ENCODE data around the gene NRXN3.

The NRXN3 gene

DNA sequence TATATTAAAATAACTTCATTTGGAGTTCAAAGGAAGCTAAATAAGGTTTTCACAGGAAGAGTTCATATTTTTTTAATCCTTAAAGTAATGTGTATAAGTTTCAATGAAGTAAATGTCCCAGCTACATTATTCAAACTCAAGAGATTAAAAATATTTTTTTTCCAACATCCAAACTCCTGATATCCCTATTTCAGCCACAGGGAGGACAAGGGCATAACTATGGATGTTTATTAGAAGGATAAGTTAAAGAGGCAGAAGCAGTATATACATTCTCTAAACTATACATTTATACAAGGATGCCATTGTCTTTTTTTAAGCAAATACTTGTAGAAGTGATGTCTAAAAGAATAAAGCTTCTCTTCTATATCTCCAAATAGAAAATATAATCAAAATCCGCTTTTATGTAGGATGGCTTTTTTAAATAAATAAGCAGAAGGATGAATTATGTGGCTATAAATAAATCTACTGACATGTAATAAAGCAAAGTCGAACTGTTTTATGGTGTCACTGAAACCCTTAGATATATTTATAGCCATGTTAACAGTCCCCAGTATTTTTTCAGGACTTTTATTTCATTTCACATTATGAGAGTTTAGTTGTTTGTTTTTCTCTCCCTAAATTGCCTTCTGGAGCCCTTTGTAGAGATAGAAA, 1104.6 kb downstream of the NRXN3 start:
- peak; percentile 12 to 19 for DNase-seq

DNA sequence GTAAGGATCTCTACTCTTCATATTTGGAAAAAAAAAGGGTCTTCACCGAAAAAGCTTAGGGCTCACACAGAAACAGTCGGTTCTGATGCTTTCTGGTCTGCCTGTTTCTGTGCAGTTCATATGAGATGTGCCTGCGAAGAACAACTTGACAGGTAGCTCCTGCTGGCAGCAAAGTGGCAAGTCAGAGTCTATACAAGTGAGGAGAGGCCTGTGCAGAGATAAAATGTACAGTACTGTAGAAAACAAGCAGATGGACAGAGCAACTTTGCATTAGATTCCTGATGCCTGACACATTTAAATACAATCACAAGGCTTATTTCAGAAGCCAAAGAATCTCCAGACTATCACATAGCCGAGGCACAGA, 1105.1 kb downstream of the NRXN3 start:
- peak; percentile 18 to 60 for DNase-seq

DNA sequence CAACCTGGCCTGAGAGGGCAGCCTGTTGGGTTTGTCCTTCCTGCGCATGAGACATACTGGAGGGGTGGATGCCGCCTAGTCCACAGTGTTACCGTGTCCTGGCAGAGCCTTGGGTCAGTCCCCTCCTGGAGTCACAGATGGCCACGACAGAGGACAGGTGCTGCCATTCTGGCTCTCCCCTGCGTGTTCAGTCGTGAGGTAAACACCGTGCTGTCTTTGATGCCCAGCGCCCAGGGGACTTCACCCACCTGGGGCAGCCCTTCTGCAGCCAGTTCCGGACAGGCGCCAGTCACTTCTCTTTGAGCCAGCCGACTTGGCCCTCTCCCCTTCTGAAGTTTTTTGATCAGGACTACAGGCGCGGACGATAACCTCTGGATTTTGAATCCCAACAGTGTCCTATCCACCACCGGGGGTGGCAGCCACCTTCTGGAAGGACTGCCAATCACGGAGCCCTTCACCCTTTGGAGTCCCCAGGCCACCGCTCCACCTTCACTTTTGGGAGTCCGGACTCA, 1108.2 kb downstream of the NRXN3 start:
- DNase-seq, result peak in 1 of 2 experiments; percentile 11

DNA sequence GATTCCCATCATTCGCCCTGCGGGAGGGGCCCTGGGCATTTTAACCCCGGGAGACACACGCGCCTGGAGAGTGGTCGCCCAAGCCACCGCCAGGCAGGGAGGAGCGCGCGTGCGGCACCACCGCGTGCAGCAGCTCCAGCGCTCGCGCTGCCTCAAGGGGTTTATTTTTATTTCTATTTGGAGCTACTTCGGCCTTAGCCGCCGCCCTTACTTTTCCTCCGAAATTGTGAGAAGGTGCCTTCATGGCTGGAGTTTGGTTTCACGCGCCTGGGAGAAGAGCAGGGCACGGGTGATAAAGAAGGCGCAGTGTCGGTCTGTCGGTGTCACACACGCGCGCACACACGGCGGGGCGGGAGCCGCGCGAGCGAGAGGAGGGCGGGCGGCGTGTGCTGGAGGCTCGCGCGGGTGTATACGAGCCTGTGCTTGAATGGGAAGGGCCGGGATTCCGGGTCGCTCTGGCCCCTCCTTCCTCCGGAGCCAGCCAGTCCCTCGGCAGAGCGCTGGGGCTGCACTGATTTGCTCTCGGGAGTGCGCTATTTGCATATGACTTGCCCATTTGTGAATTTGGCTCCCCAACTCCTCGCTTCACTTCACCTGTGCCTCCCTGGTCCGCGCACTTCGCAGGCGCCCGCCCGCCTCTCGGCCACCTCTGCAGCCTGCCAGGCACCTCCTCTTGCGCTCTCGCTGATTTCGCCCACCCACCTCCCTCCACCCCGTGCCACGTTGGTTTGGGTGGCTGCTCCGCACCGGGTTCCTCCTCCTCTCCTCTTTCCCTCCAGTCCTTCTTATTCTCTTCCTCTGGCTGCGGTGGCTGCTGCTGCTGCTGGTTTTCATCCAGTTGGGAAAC, 1108.8 kb downstream of the NRXN3 start:
- peak; percentile 78 to 92 for DNase-seq

DNA sequence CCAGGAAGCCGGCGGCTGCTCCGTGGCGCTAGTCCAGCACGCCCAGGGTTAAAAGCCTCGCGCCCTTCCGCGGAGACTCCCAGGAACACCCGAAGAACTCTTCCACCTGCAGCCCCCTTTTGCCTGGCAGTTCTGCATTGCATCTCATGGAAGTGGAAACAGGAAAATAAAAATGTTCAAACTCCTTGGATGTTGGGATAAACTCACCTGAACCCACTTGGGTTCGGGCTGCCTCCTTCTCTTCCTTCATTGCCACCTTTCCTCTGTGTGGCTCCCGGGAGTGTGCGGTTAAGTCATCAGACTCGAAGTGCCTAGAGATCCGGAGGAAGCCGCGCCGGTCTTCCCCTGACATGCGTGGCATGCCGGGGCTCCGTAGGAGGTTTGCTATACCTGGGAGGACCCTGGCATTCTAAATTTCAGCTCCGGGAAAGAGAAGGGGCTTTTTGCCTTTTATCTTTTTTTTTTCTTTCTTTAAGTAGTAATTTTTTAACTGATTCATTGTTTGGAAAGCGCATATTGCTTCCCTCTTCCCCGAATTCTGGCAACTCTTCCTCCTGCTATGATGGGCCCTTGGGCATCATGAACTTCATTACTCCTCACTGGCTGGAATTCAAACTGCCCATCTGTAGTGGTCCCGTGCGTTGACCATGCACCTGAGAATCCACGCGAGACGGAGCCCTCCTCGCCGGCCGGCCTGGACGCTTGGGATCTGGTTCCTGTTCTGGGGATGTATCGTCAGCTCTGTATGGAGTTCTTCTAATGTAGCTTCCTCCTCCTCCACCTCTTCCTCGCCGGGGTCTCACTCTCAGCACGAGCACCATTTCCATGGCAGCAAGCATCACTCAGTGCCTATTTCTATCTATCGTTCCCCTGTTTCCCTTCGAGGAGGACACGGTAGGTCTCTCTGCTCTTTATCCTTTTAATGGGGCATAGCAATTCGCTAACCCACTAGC, 1109.7 kb downstream of the NRXN3 start:
- peak in 1 of 2 experiments; percentile 28 for DNase-seq

DNA sequence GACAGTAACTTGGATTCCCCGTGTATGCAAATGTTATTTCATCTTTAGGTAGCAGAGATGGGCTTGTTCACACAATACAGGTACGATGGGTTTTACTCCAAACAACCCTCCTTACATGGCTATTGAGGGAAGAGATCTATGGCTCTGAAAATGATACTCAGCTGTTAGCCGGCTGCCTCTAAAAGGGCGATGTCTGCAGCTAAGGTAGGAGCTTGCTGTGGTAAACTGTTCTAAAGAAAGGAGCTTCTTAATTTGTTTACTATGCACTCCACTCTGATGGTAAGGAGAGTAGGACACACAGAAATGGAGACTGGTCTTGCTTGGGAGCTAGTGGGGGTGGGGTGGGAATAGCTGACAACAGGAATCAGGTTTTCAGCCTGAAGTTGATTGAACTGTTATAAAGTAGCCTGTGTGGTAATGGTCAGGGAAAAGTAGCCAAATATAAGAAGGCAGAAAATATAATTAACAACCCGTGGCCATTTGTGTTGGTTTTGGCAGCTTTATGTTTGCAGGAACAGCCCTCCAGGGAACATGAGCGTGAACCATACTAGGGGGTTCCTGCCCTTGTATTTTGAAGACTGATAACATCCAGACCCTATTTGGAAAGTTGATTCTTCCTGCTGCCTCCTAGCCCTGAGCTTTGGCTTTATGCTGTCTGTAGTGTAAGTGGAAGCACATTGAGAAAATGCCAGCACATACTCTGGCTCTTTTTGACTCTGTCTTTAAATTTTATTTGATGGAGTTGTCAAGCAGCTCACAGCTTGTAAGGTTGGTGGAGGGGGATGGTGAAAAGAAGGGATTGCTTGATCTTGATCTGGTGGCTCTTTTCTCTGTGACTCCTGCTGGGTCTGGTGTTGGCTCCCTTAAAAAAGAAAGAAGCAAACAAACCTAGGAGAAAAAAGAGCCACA, 1111.3 kb downstream of the NRXN3 start:
- DNase-seq, result peak in 1 of 2 experiments; percentile 4

DNA sequence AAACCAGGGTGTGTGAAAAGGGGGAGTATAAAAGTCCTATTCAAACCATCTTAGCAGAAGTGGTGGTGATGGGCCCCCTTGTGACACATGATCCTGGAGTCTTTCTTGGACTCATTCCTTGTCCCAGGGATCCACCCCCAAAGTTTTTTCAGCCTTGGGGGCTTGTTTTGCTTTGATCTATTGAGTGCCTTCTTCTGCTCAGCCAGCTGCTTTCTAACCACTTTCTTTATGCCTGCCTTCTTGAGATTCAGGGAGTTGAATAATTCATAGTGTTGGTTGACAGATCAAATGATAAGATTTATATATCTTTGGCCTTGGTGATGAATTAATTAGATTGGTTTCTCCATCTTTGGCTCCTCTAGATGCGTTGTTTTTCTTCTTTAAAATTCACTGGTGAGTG, 1114.4 kb downstream of the NRXN3 start:
- no peak for DNase-seq

DNA sequence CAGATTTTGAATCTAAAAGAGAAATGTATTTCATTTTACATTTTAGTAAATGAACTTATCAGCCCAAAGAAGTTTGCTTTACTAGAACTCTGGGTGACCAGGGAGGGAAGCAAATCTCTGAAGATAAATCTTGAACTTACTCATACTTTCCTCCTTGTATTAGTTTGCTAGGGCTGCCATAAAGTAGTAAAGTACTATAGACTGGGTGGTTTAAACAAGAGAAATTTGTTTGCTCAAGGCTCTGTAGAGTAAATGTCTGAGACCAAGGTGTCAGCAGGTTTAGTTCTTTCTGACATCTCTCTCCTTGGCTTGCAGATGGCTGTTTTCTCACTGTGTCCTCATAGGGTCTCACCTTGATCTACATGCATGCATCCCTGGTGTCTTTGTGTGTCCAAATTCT, 1115.1 kb downstream of the NRXN3 start:
- no peak for DNase-seq

DNA sequence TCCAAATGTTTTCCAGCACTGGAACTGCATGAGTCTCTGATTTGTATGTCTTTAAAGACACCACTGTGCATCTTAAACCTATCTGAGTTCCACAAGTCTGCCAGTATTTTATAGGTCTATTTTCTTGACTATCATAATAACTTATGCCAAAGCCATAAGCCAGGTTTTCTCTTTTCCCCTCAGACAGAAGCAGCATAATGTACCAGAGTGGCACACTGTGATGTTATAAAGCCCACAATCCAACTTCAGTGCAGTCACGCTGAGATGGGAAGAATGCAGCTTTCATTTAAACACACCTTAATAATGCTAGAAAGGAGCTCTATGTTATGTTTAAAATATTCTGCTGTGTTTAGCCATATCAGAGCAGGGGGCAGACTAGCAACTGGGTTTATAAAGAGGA, 1117.8 kb downstream of the NRXN3 start:
- no peak for DNase-seq

DNA sequence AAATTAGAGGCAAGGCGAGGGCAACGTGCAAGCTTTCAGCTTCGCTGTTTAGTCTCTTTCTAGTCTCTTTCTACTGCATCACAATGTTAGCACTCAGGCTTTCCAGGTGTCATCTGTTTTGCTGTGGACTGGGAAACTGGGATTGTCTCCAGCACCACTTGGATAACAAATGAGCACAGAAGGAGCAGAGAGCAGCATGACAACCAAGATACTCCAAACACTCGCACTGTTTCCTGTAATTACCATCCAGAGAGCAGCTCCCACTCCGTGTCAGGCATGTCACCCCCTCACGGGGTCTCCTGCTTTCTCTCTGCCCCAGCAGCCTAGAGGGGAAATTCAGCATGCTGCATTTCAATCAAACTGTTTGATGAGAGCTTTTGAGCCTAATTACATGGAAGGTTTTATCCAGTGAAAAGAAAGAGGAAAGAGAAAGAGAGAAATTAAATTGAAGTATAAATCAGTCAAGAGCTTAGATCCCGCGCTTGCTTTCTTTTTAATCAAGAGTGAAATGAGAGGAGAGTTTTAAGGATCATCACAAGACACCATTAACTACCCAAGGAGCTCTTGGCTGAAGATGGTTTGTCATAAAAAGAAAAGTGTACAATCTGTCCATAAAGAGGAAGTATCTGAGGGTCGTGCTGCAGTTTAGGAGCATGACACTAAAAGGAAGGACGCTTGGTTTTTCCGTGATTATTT, 1123.5 kb downstream of the NRXN3 start:
- no peak for DNase-seq

DNA sequence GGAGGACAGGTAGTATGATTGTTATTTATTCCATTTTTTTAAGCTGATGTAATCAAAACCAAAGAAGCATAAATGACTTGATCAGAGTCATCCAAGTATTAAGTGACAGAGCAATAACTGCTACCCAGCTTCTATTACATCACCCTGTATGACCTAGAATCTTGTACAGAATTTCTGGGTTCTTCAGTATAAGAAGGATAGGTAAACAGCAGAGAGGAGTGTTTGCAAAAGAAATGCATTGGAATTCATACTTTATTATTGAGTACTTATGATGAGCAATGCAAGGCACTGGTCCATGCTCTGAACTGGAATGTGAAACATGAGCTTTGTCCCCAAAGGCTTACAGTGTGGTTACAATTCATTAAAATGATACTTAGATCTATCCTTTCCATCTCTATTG, 1124.3 kb downstream of the NRXN3 start:
- no peak for DNase-seq

DNA sequence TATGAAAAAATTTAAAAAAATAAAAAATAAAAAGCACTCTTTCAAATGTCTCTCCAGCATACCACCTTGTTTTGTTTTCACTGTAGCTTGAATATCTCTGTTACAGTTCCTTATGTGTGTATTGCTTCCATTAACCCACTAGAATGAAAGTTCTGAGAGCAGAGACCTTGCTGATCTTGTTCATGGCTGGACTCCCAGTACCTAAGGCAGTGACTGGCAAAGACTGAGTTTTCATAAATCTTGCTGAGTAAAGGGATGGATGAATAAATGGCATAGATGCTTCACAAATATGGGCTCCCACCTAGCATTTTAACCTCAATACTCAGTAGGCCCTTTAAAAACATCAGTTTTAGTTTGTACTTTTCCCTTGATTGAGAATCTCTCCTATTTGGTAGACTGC, 1125.2 kb downstream of the NRXN3 start:
- DNase-seq, result no peak

DNA sequence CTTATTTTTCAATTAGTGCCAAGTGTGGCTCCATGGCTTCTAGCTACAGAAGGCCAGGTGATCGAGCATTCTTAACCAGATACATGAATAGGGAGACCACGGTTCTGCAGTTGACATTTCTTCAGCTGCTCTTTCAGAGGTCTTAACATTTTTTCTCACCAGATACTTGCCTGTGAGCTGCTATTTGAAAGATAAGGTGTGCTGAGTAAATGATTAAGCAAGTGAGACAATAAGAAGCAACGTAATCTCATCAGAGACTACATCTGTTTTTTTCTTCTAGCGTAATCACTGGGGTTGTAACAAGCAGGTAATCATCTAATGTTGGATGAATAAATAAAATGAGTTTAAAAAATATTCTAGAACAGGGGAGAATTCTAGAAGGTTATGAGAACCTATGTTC, 1128.2 kb downstream of the NRXN3 start:
- no peak for DNase-seq

DNA sequence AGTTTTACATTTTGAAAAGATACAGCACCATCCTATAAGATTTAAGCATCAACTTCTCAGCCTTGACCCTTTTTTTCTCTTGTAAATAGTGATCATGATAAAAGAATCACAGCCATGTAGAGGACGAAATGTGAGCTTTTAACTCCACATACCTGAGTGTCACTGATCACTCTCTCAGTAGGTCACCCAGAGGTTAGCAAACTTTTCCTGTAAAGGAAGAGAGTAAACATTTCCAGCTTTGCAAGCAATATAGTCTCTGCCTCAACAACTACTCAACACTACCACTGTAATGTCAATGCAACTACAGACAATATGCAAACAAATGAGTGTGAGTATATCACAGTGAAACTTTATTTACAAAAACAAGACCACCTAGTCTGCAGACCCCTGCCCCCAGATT, 1129.0 kb downstream of the NRXN3 start:
- DNase-seq, result no peak

DNA sequence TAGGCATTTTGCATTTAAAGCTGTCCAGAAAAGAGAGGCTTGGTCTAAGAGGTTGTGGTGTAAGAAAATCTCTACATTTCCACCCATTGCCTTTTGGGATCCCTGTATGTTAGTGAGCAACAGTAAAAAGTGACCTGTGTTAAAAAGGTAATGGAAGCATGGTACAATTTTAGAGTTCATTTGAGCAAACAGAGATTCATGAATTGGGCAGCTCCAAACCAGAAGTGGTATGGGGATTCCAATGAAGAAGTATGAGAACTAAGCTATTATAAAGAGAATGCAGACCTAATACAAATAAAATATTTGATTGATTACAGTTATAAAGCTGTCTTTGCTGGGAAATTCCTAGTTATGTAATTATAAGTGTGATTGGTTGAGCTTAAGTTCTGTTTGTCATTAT, 1134.1 kb downstream of the NRXN3 start:
- DNase-seq, result no peak

DNA sequence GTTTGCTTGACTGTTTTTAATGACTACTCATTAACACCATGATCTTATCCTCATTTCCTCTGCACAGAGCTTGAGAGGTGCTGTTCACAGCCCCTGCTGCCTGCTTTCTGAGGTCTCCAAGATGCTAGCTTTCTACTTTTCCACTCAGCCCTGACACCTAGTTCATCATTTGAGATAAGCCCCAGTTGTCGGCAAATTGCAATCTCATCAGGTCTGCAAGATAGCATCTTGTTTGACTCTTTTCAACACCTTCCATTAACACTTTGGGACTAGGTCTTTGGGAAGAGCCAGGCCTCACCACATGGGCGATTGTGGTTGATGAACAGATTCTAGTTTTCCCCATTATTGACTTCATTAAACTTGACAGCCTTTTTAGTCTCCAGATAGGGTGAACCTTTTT, 1136.4 kb downstream of the NRXN3 start:
- DNase-seq, result no peak

DNA sequence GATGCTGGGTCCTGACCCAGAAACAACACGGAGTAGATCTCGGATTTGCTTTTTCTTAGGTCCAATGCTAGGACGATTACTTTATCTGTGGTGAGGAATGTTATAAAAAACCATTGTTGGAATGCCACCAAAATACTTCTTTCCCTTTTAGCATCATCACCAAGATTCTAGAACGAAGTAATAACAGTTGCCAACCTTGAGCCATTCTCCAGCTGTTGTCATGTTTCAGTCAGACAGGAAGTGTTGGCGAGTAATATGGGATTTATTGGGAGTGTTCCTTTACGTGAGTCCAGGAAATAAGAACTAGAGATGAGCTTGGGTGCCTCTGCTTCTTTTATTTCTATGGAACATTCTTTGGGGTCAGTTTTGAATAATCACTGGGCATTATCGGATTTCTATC, 1148.2 kb downstream of the NRXN3 start:
- peak in 1 of 2 experiments; percentile 6 for DNase-seq

DNA sequence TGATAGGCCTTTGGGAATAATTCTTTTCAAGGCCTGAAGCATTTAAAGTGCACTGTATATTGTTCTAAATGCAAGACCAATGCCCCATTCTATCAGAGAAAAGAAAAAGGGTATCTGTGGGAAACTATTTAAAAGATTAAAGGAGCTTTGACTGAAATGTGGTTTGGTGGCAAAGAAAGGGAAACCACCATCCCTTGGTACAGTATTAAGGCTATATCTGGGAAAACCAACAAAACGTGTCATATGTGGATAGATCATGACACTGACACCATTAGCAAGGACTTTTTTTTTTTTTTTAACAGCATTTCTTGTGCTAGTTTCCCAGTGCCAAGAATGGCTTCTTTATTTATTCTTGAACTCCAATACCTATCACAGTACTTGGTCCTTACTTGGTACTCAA, 1150.4 kb downstream of the NRXN3 start:
- DNase-seq, result no peak

DNA sequence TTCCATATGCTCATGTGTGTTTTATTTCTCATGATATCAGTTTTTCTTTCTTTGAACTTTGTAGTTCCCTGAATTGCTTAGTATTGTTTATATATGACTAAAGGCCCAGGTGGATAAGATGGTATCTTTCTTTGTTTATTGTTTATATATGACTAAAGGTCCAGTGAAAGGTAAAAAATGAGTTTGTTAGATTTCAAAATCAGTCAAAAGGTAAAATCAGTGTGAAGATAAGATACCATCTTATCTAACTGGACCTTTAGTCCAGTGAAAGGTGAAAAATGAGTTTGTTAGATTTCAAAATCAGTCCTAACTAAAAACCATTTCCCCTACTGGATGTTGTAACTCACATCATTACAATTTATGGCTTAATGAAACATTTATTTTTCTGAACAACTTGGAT, 1150.9 kb downstream of the NRXN3 start:
- no peak for DNase-seq

DNA sequence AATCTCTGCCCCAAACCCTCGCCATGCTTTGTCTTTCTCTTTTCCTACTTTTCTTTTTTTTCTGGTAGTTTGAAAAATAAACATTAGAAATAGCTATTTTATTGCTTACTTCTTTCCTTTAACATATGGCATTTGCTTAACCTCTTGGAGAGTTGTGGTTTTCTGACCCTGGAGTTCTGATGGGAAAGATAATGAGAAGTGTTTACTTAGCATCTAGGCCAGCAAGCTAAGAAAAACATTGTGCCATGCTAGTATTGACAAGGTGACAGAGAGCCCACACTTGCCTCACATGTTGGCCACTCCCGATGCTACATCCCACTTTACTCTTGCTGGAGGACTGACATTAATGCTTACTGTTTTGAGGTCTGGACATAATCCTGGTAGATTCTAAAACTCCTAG, 1154.9 kb downstream of the NRXN3 start:
- peak; percentile 10 to 35 for DNase-seq

DNA sequence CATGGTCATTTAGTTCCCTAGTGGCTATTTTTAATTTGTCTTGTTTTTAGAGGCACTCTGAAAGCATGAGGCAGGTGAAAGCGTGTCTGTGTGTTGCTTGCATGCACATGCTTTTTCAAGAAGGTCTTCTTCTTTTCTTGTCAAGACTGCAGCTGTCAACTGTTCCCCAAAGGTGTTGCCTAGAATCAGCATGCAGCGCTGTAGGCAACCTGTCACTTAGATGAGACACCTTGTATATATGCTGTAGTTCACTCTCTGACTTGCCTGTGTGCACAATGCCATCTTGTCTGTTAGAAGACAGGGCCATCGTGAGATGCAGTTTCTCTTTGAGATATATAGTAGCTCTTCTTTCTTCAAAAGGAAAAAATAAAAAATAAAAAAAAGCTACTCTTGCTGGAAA, 1155.4 kb downstream of the NRXN3 start:
- DNase-seq, result peak; percentile 44 to 50
